AG09319 (cell line): Measurements from ENCODE around the gene IL11.

Experiments used
- DNase-seq: peaks from one replicate; pipeline ENCODE4 v3.0.0-alpha.2; 2010; ENCODE audit warnings: low read depth; ENCODE audit errors: extremely low read depth
- TF ChIP-seq, protein P1 (sequence below): IDR thresholded peaks from 2 replicates; pipeline ENCODE4 v1.5.1; 2011; ENCODE audit warnings: low read depth, mild to moderate bottlenecking, inconsistent platforms, low read length, moderate library complexity

IL11 gene

DNA sequence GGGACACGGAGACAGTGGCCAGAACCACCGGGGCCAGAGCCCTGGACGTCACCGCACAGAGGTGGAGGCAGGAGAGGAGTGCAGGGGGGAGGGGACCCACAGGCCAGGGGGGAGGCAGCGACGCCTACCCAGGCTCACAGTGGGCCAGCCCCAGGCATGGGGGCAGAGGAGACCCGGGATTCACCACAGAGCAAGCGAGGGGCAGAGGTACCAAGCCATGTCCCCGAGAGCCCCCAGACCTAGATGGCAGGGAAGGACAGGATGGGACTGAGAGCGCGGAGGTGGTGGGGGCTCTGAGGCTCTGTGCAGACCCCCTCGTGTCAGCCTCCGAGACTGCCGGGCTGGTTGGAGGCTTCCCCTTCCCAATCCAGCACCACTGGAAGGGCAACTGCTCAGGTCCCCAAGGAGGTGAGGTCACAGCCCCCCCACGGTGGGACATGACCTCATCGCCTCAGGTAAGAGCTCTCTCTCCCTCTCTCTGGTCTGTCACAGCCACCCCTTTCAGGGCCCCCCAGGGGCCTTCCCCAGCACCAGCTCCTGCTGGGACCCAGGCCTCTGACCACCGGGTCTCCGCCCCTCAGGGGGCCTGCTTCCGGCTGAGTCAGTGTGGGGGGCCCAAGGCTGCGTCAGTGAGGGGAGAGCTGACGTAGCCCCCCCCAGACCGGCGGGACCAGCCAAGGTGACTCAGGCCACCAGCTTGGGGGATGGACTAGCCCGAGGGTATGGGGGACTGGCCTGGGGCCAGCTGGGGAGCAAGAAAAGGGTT lies 2.2 kb upstream of the IL11 start:
- TF ChIP-seq, protein P1, sequence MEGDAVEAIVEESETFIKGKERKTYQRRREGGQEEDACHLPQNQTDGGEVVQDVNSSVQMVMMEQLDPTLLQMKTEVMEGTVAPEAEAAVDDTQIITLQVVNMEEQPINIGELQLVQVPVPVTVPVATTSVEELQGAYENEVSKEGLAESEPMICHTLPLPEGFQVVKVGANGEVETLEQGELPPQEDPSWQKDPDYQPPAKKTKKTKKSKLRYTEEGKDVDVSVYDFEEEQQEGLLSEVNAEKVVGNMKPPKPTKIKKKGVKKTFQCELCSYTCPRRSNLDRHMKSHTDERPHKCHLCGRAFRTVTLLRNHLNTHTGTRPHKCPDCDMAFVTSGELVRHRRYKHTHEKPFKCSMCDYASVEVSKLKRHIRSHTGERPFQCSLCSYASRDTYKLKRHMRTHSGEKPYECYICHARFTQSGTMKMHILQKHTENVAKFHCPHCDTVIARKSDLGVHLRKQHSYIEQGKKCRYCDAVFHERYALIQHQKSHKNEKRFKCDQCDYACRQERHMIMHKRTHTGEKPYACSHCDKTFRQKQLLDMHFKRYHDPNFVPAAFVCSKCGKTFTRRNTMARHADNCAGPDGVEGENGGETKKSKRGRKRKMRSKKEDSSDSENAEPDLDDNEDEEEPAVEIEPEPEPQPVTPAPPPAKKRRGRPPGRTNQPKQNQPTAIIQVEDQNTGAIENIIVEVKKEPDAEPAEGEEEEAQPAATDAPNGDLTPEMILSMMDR: no peak
- no peak for DNase-seq

GRCh38 chr19:55369653-55370304 lies 484 bp downstream of the IL11 start:
- TF ChIP-seq, protein P1: no peak; the same call in 1 of the 2 replicates
- no peak for DNase-seq

DNA sequence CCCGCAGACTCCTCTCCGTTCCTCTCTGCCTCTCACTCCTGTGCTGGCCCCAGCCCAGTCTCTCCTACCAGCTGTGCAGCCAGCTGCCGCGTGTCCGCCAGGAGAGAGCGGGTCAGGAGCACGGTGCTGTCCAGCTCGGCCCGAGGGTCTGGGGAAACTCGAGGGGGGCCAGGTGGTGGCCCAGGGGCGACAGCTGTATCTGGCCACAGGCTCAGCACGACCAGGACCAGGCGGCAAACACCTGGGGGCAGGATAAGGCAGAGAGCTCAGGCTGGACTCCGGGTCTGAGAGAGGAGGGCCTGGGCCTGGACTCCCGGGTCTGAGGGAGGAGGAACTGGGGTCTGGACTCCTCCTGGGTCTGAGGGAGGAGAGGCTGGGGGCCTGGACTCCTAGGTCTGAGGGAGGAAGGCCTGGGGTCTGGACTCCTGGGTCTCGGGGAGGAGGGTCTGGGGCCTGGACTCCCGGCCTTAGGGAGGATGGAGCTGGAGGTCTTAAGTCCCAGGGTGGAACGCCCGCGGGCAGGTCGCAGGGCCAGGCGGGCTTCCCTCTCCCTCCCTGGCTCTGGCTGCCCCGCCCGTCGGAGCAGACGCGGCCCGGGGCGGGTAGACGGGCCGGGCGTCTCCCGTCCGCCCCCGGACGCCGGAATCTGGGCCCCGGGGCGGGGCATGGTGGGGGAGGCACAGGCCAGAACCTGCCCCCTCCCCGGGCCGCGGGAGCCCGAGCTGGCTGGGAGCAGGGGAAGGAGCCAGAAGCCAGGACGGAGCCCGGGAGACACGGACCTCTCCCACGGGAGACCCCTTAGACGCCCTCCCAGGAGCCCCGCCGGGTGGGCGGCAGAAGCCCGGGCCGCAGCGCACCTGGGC lies 1.3 kb downstream of the IL11 start:
- TF ChIP-seq, protein P1: no peak
- no peak for DNase-seq

- no peak for DNase-seq
- TF ChIP-seq, protein P1: no peak
Measured at GRCh38 chr19:55368106-55368505, 2.2 kb downstream of the IL11 start.

DNA sequence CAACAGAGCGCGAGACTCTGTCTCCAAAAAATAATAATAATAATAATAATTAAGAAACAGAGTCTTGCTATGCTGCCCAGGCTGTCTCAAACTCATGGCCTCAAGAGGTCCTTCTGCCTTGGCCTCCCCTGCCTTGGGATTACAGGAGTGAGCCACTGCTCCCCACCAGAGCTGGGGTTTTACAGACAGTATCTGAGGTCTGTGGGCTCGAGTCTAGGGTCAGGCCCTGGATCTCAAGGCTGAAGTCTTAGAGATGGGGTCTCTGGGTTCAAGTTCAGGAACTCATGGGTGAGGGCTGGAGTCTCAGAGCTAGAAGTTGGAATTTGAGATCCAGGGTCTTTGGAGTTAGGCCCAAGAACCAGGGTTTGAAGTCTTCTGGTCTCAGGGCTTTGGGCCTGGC lies 3.5 kb downstream of the IL11 start:
- no peak for DNase-seq
- TF ChIP-seq, protein P1: no peak

DNA sequence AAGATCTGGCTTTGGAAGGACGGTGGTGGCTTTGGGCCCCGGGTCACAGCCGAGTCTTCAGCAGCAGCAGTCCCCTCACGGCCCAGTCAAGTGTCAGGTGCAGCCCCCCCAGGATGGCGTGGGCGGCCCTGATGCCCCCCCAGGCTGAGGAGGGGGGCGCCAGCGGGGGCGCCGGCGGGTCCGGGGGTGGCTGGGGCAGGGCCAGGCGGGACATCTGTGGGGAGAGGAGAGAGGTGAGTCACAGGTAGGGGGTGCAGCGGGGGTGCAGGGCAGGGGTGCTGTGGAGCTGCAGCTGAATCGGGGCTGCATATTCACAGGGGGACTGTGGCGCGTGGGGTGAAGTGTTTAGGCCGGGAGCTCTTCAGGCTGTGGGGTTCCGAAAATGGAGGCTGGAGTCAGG lies 4.3 kb downstream of the IL11 start:
- DNase-seq: no peak
- TF ChIP-seq, protein P1: no peak
